Stimulated activated CD8-positive, alpha-beta memory T cell treated with anti-CD3 and anti-CD28 coated beads, Interleukin-7, amount 100 ng/mL, for 1 hour (primary cell): ENCODE measurements around the gene FANCD2OS.
"Not testable (repeated sequence)": the region's sequence is repeated elsewhere in the genome, so short reads cannot be mapped to it uniquely, and the experiment has no call there.

Experiments used
- DNase-seq, 2 donors: peaks; one replicate each; pipeline ENCODE4 v3.0.0-alpha.2; 2020; ENCODE audit warnings: low read depth in 2 of 2

Gene FANCD2OS

GRCh38 chr3:10093678-10094077 is 14.4 kb downstream of the FANCD2OS start:
- DNase-seq, result no peak

- not testable (repeated sequence) for DNase-seq
Measured at GRCh38 chr3:10091387-10091786, 16.7 kb downstream of the FANCD2OS start.

DNA sequence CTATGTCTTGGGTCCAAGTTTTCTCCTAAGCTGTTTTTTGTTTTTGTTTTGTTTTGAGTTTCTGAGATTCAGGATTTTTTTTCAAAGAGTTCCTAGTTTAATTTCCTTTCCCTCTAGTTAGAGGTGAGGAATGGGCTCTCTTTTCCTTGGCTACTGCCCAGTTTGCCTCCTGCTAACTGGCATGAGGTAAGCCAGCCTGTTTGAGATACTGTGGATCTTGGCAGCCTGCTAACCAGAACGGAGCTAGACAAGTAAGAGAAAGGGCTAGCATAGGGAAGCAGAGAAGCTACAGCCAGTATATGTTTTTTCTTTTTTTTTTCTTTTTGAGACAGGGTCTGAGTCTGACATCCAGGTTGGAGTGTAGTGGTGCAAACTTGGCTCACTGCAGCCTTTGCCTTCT is 17.3 kb downstream of the FANCD2OS start:
- not testable (repeated sequence) for DNase-seq

GRCh38 chr3:10090179-10090578 is 17.9 kb downstream of the FANCD2OS start:
- DNase-seq, result no peak

DNA sequence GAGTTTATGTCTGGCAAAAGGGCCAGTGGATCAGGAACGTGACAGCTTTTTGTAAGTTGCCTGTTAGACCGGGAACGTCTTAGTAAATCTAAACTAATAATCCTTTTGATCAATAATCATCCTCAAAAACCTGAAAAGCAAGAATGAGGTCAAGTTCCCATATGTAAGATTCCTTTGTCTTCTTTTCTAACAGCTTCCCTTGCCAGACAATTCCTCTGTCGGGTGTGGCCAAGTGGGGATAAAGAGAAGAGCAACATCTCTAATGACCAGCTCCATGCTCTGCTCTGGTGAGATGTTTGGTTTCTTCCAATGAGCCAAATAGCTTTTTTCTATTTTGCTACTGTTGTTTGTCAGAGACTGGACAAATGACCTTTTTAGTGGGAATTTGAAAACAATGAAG is 19.8 kb downstream of the FANCD2OS start:
- DNase-seq, result no peak

- DNase-seq, result no peak
Measured at GRCh38 chr3:10085738-10086137, 22.3 kb downstream of the FANCD2OS start.

- DNase-seq, result no peak
Measured at GRCh38 chr3:10081871-10082270, 26.2 kb downstream of the FANCD2OS start.

GRCh38 chr3:10074666-10075065 is 33.4 kb downstream of the FANCD2OS start:
- DNase-seq, result no peak

DNA sequence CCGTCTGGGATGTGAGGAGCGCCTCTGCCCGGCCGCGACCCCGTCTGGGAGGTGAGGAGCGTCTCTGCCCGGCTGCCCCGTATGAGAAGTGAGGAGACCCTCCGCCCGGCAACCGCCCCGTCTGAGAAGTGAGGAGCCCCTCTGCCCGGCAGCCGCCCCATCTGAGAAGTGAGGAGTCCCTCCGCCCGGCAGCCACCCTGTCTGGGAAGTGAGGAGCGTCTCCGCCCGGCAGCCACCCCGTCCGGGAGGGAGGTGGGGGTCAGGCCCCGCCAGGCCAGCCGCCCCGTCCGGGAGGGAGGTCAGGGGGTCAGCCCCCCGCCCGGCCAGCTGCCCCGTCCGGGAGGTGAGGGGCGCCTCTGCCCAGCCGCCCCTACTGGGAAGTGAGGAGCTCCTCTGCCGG is 38.0 kb downstream of the FANCD2OS start:
- not testable (repeated sequence) for DNase-seq

DNA sequence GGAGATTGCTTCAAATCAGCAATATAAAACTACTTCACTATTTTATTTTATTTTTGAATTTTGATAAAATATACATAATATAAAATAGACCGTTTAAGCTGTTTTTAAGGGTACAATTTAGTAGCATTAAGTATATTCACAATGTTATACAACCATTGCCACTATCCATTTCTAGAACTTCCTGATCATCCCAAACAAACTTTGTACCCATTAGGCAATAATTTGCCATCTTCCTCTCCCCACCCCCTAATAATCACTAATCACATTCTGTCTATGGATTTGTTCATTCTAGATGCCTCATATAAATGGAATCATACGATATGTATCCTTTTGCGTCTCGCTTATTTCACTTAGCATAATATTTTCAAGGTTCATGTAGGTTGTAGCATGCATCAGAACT is 53.0 kb downstream of the FANCD2OS start:
- DNase-seq, result no peak
